GM21423 (cell line): Measurements from ENCODE around the gene CEP164.

Experiments
- ATAC-seq: cut with Tn5 transposase; IDR thresholded peaks from one replicate; pipeline ENCODE4 v1.9.1; 2021; ENCODE audit warnings: mild to moderate bottlenecking, moderate library complexity; ENCODE audit not compliant: unreplicated experiment

The CEP164 gene

DNA sequence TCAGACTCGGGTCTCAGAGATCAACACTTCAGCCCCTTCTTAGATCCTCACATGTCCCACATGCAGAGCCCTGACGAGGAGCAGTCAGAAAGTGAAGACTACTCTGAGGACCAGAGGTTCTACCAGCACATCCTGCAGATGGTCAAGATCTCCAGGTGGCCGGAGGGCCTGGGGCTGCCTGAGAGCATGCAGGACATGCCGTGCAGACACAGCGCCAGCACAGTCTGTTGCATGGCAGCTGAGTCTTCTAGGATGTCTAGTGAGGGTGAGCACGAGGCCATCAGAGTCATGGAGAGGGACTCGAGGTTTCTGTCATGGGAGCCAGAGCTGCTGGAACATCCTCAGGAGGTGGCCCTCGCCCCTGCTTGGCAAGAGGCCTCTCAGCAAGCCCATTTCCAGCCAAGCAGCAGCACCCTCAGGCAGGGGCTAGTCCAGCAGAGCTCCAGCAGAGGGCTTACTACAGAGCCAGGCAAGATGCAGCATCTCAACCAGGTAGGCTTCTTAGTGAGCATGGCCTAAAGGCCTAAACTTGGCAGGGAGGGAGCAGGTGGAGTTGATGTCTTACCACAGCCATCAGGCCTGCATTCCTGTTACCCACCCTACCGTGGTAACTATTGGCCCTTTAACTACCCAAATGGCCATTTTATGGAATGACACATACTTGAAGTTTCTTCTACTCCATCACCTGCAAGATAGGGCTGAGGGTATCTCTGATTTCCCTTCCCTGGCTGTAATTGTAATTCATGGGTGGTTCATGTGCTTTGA is 28.7 kb downstream of the CEP164 start:
- ATAC-seq = no peak

DNA sequence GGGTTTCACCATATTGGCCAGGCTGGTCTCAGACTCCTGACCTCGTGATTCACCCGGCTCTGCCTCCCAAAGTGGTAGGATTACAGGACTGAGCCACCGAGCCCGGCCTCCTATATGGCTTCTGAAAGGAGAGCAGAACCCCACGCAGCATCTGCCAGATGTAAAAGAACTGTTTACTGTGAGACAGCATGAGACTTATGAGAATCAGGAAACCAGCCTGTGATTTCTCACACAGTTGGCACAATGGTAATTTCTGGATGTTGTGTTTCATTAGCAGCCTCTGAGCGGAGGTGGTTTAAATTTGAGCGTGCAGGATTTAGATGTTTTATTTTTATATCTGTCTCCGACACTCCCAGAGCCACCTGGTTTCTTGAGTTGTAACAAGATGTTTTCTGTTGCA is 33.8 kb downstream of the CEP164 start:
- no peak for ATAC-seq

DNA sequence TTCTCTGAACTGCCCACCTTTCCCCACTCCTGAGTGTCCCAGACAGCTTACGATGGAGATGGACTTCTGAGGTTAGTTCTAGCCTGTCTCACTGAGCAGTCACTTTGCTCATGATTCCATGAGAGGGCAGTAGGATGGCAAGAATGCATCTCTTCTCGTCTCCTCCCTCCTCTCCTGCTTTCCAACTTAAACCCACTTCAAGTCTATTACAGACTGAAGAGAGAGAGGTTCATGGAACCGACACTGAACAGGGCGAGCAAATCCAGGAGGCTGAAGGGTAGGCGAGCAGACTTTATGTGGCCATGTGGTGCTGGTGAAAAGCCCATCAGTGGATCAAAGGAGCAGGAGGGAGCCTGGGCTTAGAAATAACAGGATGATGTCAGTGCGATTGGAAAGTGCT is 38.6 kb downstream of the CEP164 start:
- no peak for ATAC-seq

DNA sequence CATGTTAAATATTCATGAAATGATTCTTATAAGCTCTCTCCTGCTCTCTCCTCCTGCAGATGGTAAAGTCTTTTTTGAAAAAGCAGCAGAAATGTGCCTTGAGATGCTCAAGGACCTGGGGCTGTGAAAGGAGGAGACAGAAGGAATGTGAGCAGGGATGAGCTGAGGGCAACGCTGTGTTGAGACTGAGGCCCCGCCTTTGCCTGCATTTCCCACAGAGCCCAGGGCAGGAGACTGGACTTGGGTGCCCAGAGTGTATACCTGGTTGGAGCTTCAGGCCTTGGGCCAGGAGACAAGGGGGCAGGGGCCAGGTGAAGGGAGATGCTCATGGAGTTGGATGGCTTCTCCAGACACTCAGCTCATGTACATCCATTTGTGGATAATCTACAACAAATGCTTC is 39.2 kb downstream of the CEP164 start:
- ATAC-seq = no peak

DNA sequence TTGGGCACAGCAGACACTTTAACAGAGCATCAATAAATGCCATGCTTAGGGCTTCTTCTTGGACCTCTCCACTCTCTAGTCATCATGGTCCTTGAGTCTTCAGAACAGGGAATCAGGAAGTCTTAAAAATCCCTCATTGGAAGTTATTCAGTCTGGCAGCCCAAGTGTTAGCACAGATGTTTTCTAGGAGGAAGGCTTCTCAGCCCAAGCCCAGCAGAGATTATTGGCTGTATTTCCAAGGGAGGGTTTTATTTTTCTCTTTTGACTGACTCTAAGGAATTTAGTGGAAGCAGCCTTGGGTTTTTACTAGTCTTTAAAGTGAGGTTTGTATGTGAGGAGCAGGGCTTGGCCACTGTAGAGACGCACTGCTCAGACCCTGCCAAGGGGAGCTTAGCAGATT is 41.9 kb downstream of the CEP164 start:
- no peak for ATAC-seq

DNA sequence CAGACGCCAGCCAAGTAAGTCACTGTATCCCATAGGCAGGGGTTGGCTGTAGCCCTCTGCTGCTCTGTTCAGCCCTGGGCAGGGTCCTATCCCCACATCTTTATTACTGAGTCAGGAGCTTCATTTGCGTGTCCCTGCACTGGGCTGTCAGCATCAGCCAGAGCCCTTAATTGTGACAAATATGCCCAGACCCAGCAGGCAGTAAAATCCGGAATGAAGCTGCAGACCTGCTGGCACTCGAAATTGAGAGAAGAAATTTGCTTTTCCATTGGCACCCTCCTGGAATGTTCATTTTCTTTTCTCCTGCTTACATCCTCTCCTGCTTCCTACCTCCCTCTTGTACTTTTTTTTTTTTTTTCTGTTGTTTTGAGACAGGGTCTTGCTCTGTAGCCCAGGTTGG is 43.8 kb downstream of the CEP164 start:
- no peak for ATAC-seq

DNA sequence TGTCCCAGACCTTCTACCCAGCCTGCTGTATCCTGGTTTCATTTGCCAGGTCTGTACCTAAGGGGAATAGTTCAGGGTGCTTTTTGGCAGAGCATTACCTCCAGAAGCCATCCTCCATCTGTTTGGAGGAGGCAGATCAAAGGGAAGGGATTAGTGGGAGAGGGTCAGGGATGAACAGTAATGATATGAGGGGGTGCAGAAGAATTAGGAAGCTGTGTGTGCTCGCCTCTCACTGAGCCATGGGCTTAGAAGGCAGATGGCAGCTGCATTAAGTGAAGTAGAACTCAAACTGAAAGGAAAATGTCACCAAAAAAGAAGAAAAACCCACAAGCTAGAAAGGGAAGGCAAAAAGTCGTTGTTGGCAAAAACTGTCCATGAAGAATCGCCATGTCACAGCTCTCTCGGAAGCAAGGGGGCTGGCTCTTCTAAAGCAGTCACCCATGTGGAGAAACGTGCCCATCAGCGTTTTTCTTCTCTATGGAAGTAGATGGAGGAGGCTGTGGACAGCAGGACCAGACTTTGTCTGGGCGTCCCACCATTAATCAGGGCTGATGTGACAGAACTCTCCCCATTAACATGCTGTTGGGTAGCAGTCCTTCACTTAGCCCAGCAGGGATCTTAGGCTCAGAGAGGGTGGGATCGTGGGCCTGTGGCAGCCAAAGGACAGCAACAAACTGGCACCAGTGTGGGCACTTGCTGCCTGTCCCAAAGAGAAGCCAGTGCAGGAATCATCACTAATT is 46.8 kb downstream of the CEP164 start:
- ATAC-seq = no peak

DNA sequence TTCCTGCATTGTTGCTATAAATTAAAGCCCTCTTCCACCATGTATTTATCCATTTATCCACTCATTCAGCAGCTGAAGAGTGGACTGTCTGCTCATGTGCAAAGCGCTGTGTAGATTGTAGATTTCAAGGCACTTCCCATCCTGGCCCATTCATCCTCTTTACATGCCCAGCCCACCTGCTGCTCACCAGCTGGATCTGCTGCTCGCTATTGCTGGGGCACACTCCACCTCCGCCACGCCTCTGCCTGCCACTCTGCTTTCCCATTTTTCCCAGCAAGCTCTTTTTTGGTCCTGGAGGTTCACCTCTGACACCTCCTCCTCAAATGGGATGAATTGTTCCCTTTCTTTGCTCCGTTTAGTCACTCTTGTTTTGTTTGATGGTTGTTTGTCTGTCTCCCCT is 48.3 kb downstream of the CEP164 start:
- ATAC-seq = no peak

DNA sequence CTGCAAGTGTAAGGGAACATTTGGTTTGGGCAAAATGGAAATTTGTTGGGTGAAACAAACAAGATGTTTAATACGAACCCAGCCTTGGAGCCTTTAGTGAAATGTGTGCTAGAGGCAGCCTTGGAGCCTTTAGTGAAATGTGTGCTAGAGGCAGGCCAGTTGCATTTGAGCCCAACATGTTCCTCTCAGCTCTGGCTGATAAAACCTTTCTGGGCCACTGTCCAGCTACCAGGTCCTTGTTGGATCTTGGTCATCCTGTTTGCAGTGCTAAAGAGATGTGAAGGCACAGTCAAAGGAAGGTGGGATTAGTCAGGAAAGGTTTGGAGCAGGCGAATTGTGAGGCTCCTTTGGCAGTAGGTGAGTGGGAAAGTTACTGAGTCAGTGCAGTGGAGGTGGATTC is 48.9 kb downstream of the CEP164 start:
- no peak for ATAC-seq

DNA sequence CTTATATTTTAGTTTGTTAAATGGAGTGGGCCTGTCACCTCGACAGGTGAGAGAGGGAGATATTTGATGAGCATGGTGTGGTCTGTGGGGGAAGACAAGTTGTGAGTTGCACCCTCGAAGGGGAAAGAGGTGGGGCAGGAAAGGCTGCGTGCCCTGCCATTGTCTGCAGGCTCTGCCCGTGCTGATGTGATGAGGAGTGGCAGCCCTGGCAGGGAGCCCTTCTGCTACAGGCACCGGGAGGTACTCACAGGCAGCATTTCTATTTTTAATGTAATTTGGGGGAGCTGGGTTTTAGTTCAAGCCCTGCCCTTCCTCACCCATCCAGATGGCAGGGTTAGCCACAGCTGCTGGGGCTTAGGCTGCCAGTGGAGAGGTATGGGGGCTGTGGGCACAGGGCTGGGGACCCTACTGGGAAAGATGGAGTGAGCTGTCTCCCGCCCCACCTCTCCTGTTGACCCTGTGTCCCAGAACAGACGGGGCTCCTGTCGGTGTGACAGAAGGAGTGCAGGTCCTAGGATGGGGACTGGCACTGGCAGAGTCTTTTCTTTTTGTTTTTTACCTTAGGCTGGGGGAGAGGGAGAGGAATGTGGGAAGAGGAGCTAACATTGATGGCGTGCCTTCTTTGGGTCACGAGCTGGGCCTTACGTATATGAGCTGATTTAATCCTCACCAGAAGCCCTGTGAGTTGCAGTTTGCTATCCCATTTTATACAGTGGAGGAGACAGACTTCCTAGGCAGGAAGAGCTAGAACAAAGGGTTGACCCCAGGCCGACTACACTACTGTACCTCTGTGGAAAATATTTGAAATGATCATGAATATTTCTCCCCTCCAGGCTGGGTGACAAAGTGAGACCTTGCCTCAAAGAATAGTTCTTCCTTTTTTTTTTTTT is 51.6 kb downstream of the CEP164 start:
- no peak for ATAC-seq

DNA sequence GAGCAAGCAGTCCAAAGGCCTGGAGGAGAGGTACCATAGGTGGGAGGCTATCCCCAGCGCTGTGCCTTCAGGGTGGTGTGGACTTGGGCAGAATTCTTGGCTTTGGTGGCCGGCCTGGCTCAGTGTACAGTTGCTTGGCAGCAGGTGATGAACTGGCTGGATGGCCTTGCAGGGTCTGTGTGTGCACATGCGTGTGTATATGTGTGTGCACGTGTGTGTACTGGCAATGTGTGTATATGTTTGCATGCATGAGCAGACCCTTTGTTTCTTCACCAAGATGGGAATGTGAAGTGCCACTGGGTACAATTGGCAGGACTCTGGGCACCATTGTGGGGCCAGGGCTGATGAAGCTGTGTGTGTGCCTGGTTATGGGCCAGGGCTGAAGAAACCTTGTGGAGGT is 53.0 kb downstream of the CEP164 start:
- no peak for ATAC-seq

DNA sequence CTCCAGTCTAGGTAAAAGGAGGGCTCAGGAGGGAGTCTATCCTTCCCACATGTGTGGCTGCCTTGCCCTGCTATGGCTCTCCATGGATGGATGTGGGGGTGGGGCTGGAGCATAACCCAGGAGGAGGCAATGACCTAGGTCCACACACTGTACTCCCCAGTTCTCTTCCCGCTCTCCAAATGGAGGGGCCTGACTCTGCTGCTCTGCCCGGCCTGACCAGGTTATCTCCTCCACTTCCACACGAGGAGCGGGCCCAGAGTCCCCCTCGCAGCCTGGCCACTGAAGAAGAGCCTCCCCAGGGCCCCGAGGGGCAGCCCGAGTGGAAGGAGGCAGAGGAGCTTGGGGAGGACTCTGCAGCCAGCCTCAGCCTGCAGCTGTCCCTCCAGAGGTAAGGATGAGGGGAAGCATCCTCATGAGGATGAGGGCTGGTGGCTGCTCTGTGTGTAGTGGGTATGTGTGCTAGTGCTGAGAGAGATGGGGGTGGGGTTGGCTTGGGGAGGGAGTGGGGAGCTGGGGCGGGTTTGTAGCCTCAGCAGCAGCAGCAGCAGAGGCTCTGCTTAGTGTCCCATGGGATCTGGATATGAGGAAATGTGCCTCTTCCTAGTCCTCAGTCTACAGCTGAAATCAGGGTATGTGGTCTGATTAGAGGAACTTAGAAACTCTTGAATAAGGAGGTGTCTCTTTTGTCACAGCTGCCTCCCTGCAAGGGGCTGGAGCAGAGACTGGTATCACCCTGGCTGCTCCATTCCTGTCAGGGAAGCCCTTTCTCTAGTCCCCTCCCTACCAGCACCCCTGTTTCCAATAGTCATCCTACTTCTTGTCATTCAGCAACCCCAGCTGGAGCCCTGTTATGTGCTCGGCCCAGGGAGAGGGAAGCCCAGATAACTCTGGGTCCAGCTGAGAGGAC is 54.1 kb downstream of the CEP164 start:
- ATAC-seq = no peak

DNA sequence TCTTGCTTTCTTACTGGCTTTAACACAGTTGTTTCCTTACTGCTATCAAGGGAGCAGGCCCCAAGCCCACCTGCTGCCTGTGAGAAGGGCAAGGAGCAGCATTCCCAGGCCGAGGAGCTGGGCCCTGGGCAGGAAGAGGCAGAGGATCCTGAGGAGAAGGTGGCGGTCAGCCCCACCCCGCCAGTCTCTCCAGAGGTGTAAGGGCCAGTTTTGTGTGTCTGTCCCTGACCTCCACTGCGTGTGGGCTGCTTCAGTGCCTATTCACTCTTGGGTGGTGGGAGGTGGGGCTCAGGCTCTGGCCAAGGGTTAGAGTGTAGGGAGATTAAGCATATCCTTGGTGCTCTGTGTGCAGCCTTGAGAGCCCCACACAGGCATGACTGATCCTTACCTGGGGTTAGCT is 55.1 kb downstream of the CEP164 start:
- ATAC-seq = no peak

DNA sequence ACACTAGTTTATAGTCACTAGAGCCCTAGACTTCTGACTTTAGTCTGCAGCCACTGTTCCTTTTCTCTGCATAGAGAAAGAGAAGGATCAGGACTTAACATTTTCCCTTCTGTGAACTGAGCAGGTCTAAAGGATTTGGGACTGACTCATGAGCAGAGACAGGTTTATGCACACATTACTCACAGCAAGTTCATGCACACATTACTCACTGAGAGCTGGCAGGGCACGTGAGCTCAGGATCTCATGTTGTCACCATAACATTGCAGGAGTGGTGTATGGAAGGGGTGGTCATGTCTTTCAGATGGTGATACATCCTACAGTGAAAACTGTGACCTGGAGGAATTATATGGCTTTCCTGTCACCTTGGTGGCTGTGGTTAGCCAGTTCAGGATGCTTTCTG is 56.4 kb downstream of the CEP164 start:
- ATAC-seq = no peak

DNA sequence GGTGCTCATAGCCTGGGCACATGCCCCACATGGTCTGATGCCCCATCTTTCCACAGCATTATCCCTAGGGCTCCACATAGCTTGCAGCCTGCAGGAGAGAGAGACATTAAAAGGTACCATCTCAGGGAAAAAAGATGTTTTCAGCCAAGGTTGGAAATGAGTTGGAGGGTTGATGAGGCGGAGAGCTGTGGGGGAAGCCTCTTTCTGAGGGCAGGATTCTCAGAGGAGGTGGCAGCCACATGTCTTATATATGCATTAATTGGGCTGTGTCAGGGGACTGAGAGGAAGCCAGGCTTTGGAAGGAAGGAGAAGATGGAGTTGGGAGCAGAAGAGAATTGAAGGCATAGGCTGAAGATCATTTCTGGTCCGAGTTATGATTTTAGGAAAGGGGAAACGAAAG is 57.8 kb downstream of the CEP164 start:
- no peak for ATAC-seq

DNA sequence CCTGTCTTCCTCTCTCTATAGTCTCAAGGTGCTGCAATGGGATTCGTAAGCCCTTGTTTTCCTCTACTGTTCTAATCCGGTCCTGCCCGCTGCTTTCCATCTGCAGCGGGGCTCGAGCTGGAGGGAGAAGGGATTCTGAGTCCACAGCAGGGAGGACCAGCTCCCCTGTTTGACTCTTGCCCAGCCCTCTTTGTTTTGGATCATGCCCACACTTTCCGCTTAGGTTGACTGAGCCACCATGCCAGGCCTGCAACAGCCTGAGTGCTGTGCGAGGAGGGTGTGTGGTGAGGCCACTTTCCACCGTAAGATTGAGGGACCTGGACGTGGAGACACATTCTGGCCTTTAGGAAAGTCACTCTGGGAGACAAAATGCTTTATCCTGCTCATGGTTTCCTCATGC is 58.3 kb downstream of the CEP164 start:
- no peak for ATAC-seq

DNA sequence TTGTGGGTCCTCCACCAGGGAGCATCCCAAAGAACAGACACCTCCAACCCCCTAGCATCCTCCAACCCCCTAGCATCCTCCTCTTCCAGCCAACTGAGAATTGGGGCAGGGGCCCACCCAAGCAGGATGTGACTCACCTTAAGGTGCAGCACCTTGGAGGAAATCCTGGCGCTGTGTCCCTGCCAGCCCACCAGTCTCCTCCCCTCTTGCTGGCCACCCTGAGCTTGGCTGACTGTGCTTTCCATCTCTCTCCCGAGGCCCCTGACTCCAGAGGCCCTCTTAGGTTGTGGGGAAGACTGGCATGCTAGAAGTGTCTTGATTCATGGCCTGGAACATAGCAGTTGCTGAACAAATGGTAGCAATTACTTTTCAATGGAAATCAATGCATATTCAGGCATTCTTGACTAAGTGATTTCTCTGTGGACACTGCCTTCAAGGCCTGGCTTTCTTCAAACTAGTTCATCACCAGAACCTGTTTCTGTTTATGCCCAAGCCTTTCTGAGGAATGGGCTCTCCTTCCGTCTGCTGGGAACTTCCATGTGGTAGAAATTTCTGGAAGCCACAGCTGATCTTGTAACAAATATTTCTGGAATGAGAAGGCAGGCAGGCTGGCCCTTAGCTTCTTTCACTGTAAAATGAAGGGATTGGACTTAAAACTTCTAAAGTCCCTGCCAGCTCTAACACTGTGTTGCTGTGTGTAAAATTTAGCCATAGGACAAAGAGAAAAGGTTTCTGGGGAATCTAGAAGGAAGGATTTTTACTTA is 60.5 kb downstream of the CEP164 start:
- no peak for ATAC-seq

DNA sequence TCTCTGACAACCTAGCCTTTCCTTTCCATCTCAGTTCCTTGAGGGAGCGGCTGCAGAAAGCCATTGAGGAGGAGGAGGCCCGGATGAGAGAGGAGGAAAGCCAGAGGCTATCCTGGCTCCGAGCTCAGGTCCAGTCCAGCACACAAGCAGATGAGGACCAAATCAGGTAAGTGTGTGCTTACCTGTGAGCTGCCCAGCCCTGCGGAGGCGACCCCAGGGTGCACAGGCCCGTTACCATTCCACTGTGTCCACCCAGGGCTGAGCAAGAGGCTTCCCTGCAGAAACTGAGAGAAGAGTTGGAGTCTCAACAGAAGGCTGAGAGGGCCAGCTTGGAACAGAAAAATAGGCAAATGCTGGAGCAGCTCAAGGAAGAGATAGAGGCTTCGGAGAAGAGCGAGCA is 63.1 kb downstream of the CEP164 start:
- no peak for ATAC-seq

DNA sequence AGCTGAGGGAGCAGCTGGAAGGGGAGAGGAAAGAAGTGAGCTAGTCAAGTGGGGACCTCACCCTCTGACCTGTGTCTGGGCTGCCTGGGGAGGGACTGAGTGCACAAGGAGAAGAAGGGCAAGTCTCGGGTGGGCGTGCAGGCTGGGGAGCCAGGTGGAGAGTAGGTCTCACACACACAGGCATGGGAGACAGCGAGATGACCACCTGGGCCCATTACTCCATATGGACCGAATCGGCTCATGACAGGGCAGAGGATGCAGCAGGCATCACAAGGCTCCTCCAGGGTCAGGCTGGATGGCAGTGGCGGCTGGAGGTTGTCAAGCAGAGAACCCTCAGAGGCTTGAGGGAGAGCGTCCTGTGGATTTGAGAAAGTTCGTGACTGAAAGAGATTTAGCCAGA is 63.5 kb downstream of the CEP164 start:
- ATAC-seq = no peak
